ENCODE measurements around the gene RPP14.

RPP14 gene

GRCh38 chr3:58353722-58354553 is 47.9 kb downstream of the RPP14 start:
- no peak for DNase-seq (ENCODE audit: extremely low read depth in 1 of 2, low read depth in 1 of 2)

GRCh38 chr3:58355179-58355578 is 49.1 kb downstream of the RPP14 start:
- DNase-seq (ENCODE audit: extremely low read depth in 1 of 2, low read depth in 1 of 2) = no peak

GRCh38 chr3:58356054-58356453 is 50.0 kb downstream of the RPP14 start:
- DNase-seq (ENCODE audit: extremely low read depth in 1 of 2, low read depth in 1 of 2) = no peak

GRCh38 chr3:58357402-58357801 is 51.4 kb downstream of the RPP14 start:
- no peak for DNase-seq (ENCODE audit: extremely low read depth in 1 of 2, low read depth in 1 of 2)

GRCh38 chr3:58358092-58358491 is 52.0 kb downstream of the RPP14 start:
- no peak for DNase-seq (ENCODE audit: extremely low read depth in 1 of 2, low read depth in 1 of 2)

- no peak for DNase-seq (ENCODE audit: extremely low read depth in 1 of 2, low read depth in 1 of 2)
These were observed 52.8 kb downstream of the RPP14 start for GRCh38 chr3:58358808-58359207.

- DNase-seq (ENCODE audit: extremely low read depth in 1 of 2, low read depth in 1 of 2) = no peak
These were observed 53.6 kb downstream of the RPP14 start for GRCh38 chr3:58359621-58360020.

- no peak for DNase-seq (ENCODE audit: extremely low read depth in 1 of 2, low read depth in 1 of 2)
These were observed 55.8 kb downstream of the RPP14 start for GRCh38 chr3:58361866-58362265.

GRCh38 chr3:58366699-58367098 is 60.7 kb downstream of the RPP14 start:
- DNase-seq (ENCODE audit: extremely low read depth in 1 of 2, low read depth in 1 of 2) = no peak

GRCh38 chr3:58369038-58369437 is 63.0 kb downstream of the RPP14 start:
- no peak for DNase-seq (ENCODE audit: extremely low read depth in 1 of 2, low read depth in 1 of 2)
